ENCODE results near the gene TRH. TPM values are rescaled to one million over a fixed set of nuclear protein-coding genes. Genes with fewer than 3 reads are reported as not detected.

The TRH gene
- total and polyA plus RNA-seq, 9 of the 15 experiments (the other 6 are each of a cell fraction or from before 2014, with no cell fraction given), result not detected

DNA sequence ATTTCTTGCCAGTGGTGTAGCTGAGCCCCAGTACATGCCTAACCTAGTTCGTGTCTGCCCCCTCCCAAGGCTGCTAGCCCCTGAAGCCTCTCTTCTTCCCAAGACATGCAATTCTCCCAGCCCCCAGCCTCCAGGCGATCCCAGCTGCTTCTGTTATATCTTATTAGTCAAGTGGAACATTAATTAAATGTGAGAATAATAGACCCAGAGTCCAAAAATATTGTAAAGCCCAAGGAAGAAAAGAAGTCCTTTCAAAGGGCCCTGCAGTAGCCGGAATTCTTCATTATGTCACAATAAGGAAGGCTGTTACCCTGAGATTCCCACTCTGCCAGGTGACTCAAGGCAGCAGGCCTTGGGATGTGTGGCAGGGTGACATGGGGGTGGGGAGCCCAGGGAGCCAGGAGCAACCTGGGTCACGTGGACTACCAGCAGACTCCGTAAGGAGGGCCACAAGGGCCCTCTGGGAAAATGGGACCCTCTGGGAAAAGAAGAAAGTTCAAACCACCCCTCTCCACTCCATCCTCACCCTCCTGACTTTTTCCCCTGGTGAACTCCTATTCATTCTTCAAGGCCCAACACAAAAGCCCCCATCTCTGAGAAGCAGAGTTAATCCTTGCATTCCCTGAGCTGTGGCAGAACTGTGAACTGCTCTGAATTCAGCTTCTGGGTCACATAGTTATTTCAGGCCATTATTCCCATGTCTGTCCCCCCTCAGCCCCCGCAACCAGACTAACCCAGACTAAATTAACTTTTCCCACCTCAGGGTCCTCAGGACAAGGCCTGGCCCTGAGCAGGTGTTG is 21.8 kb upstream of the TRH start:
- ChIA-PET CTCF (ENCODE audit: low intra/inter-chr PET ratio) (no interaction called here), POLR2A (interaction anchor here (0.7 kb wide), 2 partner anchors 894 to 1549 kb away, joined by 3 to 4 read pairs; no protein-coding TSS in a partner anchor)
- in situ Hi-C loops (cut with MboI) (no loop called here), intact Hi-C loops (cut with micrococcal nuclease) (no loop called here)
- Histone ChIP-seq H4K20me1 (replicated peaks; ENCODE audit: control insufficient read depth, insufficient read depth, low read length) (no peaks in the 10 kb centered on the region), H3K36me3 (ENCODE audit: control insufficient read depth, insufficient read depth, low read length) (no peaks in the 10 kb centered on the region), H3K9me3 (replicated peaks; ENCODE audit: control insufficient read depth, insufficient read depth, low read depth, low read length) (no peaks in the 10 kb centered on the region), H3K9me1 (ENCODE audit: control insufficient read depth, insufficient read depth, low read length) (no peaks in the 10 kb centered on the region), H2AFZ (ENCODE audit: low read depth, low read length) (no peak overlapping the region), H3K4me2 (ENCODE audit: insufficient read depth, low read length) (no peak overlapping the region), H3K79me2 (ENCODE audit: control insufficient read depth, insufficient read depth, low read length) (no peaks in the 10 kb centered on the region), H3K4me1 (replicated peaks in 1 of 2; ENCODE audit: control insufficient read depth in 2 of 2, insufficient read depth in 2 of 2, low read length in 2 of 2) (no peaks in the 10 kb centered on the region; a peak in 1 of 5 replicates), H3K9ac (ENCODE audit: insufficient read depth in 1 of 2, low read depth in 2 of 2, low read length in 2 of 2) (no peak overlapping the region), H3K27me3 (ENCODE audit: control insufficient read depth in 2 of 2, insufficient read depth in 2 of 2, low read length in 2 of 2) (peaks cover 2 to 37% of the 10 kb centered on the region in 2 experiments), H3K4me3 (no peak overlapping the region), H3K27ac (ENCODE audit: extremely low read depth, low read depth, low read length) (no peak overlapping the region)
- WGBS (ENCODE audit: insufficient coverage, low coverage, missing lambda C conversion rate), result 6% methylated on average over 6 of the region's 6 CpGs
- FAIRE-seq, result no peak
- BruUV-seq (replicated peaks), result no TSS peak
- no peak for ATAC-seq
- no peak for DNase-seq (ENCODE audit: extremely low read depth in 1 of 4, low spot score in 3 of 4)
- TF ChIP-seq AFF4 (CRISPR knock-in tag; IDR thresholded peaks at IDR 0.05), result no peak
- no peak for TF ChIP-seq ZNF609 (CRISPR knock-in tag; IDR thresholded peaks at IDR 0.05; ENCODE audit: borderline replicate concordance)
- TF ChIP-seq ZNF143 (CRISPR knock-in tag; IDR thresholded peaks at IDR 0.05), result no peak
- no peak for TF ChIP-seq KDM1A (IDR thresholded peaks at IDR 0.05)
- TF ChIP-seq MXI1 (IDR thresholded peaks at IDR 0.05; ENCODE audit: low read depth, low read length), result no peak
- TF ChIP-seq UBTF (IDR thresholded peaks at IDR 0.05; ENCODE audit: borderline replicate concordance in 1 of 2, low read depth in 2 of 2, low read length in 2 of 2), result no peak
- no peak for TF ChIP-seq TFAM (CRISPR knock-in tag; conservative IDR thresholded peaks at IDR 0.05)
- no peak for TF ChIP-seq SAFB2 (IDR thresholded peaks at IDR 0.05; ENCODE audit: borderline replicate concordance, low read depth, low read length, severe bottlenecking)
- TF ChIP-seq BRD4 (IDR thresholded peaks at IDR 0.05), result no peak
- no peak for TF ChIP-seq ERF (CRISPR knock-in tag; IDR thresholded peaks at IDR 0.05)

All from K562 (cell line).